Activated gamma-delta T cell treated with Interleukin-2 at 50 U/mL for 16 hours (primary cell): ENCODE measurements around the gene HINFP.

Source experiments
- DNase-seq: peaks from one replicate; pipeline ENCODE4 v3.0.0-alpha.2; 2020

The HINFP gene

GRCh38 chr11:119121008-119121810 is at the start of gene HINFP:
HINFP (plus strand) TSS chr11:119121580; CDS start chr11:119126945, 5,365 bp downstream.
- peak; percentile 100 for DNase-seq

- DNase-seq: no peak
Measured at GRCh38 chr11:119077839-119078238, 43.5 kb upstream of the HINFP start.

GRCh38 chr11:119078675-119079420 is 42.5 kb upstream of the HINFP start:
- DNase-seq: no peak

- DNase-seq: no peak
Measured at GRCh38 chr11:119081682-119082260, 39.6 kb upstream of the HINFP start.

- DNase-seq: peak; percentile 87
Measured at GRCh38 chr11:119084663-119085436, 36.5 kb upstream of the HINFP start, which contains the start of gene HMBS. HMBS (plus strand) TSS chr11:119084881; CDS start chr11:119085034, 153 bp downstream.

- no peak for DNase-seq
Measured at GRCh38 chr11:119085437-119085847, 35.9 kb upstream of the HINFP start.

- no peak for DNase-seq
Measured at GRCh38 chr11:119087123-119087522, 34.3 kb upstream of the HINFP start.

- no peak for DNase-seq
Measured at GRCh38 chr11:119087747-119088241, 33.6 kb upstream of the HINFP start.

GRCh38 chr11:119088406-119088805 is 33.0 kb upstream of the HINFP start:
- DNase-seq: no peak

- DNase-seq: no peak
Measured at GRCh38 chr11:119089319-119089718, 32.1 kb upstream of the HINFP start.

- DNase-seq: no peak
Measured at GRCh38 chr11:119091178-119091577, 30.2 kb upstream of the HINFP start.

GRCh38 chr11:119091966-119092879 is 29.2 kb upstream of the HINFP start:
- DNase-seq: no peak

- DNase-seq: no peak
Measured at GRCh38 chr11:119092880-119093842, 28.2 kb upstream of the HINFP start.

- DNase-seq: peak; percentile 39
Measured at GRCh38 chr11:119093942-119094815, 27.2 kb upstream of the HINFP start.

GRCh38 chr11:119094816-119095065 is 26.6 kb upstream of the HINFP start:
- no peak for DNase-seq

- DNase-seq: peak; percentile 99
Measured at GRCh38 chr11:119095066-119095880, 26.1 kb upstream of the HINFP start.

GRCh38 chr11:119099711-119100110 is 21.7 kb upstream of the HINFP start:
- DNase-seq: no peak

- DNase-seq: no peak
Measured at GRCh38 chr11:119100246-119100970, 21.0 kb upstream of the HINFP start.
